HepG2 (cell line): ENCODE data around the gene TULP4. TPM values are rescaled to one million over a fixed set of nuclear protein-coding genes. Genes with fewer than 3 reads are reported as not detected.
A peak's percentile ranks its signal among the peaks of the same experiment; 100 is the strongest.

Experiments
- HNF4G ChIP-seq, 2 experiments: sonication (generic) in 1 of 2; formaldehyde crosslinking in 1 of 2; IDR thresholded peaks; 2 replicates each; pipeline versions ENCODE4 v1.4.0 to v1.6.1; 2011 to 2020; ENCODE audit warnings: borderline replicate concordance in 2 of 2, low read depth in 2 of 2, mild to moderate bottlenecking in 2 of 2, low read length in 1 of 2, missing genetic modification reagents in 1 of 2, moderate library complexity in 1 of 2
- IRF2 ChIP-seq: IDR thresholded peaks from 2 replicates; pipeline ENCODE4 v1.6.1; 2018; ENCODE audit warnings: missing genetic modification reagents, missing compliant biosample characterization
- JUNB ChIP-seq: sonication (generic); formaldehyde crosslinking; IDR thresholded peaks from 2 replicates; pipeline ENCODE4 v1.8.0; 2022; ENCODE audit warnings: missing genetic modification reagents, mild to moderate bottlenecking, borderline replicate concordance
- KAT8 ChIP-seq: IDR thresholded peaks from 2 replicates; pipeline ENCODE4 v1.6.1; 2016; ENCODE audit warnings: missing genetic modification reagents, missing compliant biosample characterization
- KDM5B ChIP-seq: sonication (generic); formaldehyde crosslinking; IDR thresholded peaks from 2 replicates; pipeline ENCODE4 v1.4.0; 2020; ENCODE audit warnings: missing genetic modification reagents, mild to moderate bottlenecking, borderline replicate concordance
- NFATC3 ChIP-seq: sonication (generic); formaldehyde crosslinking; IDR thresholded peaks from 2 replicates; pipeline ENCODE4 v1.5.1; 2020; ENCODE audit warnings: mild to moderate bottlenecking, missing genetic modification reagents
- NFIB ChIP-seq: sonication (generic); formaldehyde crosslinking; IDR thresholded peaks from 2 replicates; pipeline ENCODE4 v1.9.0; 2021; ENCODE audit warnings: missing genetic modification reagents, mild to moderate bottlenecking, borderline replicate concordance
- ZBTB40 ChIP-seq, 2 experiments: fragments of 450-650 bp in 1 of 2; sonication (generic) in 1 of 2; formaldehyde crosslinking in 1 of 2; IDR thresholded peaks; 2 replicates each; pipeline versions ENCODE4 v1.6.1 to v1.8.0; 2016 to 2022; ENCODE audit warnings: antibody characterized with exemption in 1 of 2, mild to moderate bottlenecking in 1 of 2, missing genetic modification reagents in 1 of 2
- ZNF337 ChIP-seq: sonication (generic); formaldehyde crosslinking; IDR thresholded peaks from 2 replicates; pipeline ENCODE4 v1.5.1; 2020; ENCODE audit warnings: missing genetic modification reagents, low read depth, mild to moderate bottlenecking, borderline replicate concordance
- ZNF614 ChIP-seq: IDR thresholded peaks from 2 replicates; pipeline ENCODE4 v1.6.1; 2018; ENCODE audit warnings: missing biosample characterization, missing genetic modification reagents, inconsistent platforms, borderline replicate concordance
- ZNF619 ChIP-seq: sonication (generic); formaldehyde crosslinking; IDR thresholded peaks from 2 replicates; pipeline ENCODE4 v1.4.0; 2020; ENCODE audit warnings: mild to moderate bottlenecking, missing genetic modification reagents
- ZNF652 ChIP-seq: IDR thresholded peaks from 2 replicates; pipeline ENCODE4 v1.6.1; 2016; ENCODE audit warnings: low read depth, borderline replicate concordance
- ZNF850 ChIP-seq: sonication (generic); formaldehyde crosslinking; conservative IDR thresholded peaks from 2 replicates; pipeline ENCODE4 v1.9.0; 2021; ENCODE audit warnings: mild to moderate bottlenecking, missing genetic modification reagents
- polyA plus RNA-seq, 8 experiments: library from polyadenylated mRNA; depleted of rRNA in 3 of 8; stranded (reverse) in 7 of 8; unstranded in 1 of 8; fragments of >200 nt; fragmentation: Illumina TruSeq in 4 of 8; extraction: Trizol in 4 of 8; gene quantifications; 2 replicates each; pipeline versions ENCODE4 v1.2.1 to v1.2.3, GENCODE V29; 2011 to 2016; ENCODE audit warnings: low read depth in 4 of 8, missing spikeins in 1 of 8, mixed read lengths in 1 of 8; ENCODE audit not compliant: insufficient read depth in 1 of 8
- total RNA-seq, 5 experiments: library from RNA; depleted of rRNA; stranded (reverse); fragments of >200 nt; fragmentation: Illumina TruSeq; extraction: Trizol; gene quantifications; 2 replicates each; pipeline ENCODE4 v1.2.3, GENCODE V29; 2016; ENCODE audit warnings: low read depth in 1 of 5

The TULP4 gene
- total and polyA plus RNA-seq, 2 of the 13 experiments (the other 11 are each of a cell fraction or from before 2014, with no cell fraction given): 21.1 to 122 TPM

- TF ChIP-seq ZBTB40 (IDR thresholded peaks at IDR 0.05) (no peak), ZBTB40 (CRISPR knock-in tag; IDR thresholded peaks at IDR 0.05) (peak; percentile 88), ZNF850 (CRISPR knock-in tag) (0 out of 2 replicates have a peak, but pooled peaks have one; percentile 35), JUNB (CRISPR knock-in tag) (peak; percentile 80; the same call in 1 of the 2 replicates), ZNF652 (CRISPR knock-in tag) (peak; percentile 62; the same call in 1 of the 2 replicates), NFIB (CRISPR knock-in tag) (no peak), ZNF337 (CRISPR knock-in tag) (peak; percentile 83; the same call in 1 of the 2 replicates), ZNF619 (CRISPR knock-in tag) (no peak), KAT8 (peak; percentile 92), NFATC3 (CRISPR knock-in tag) (0 out of 2 replicates have a peak, but pooled peaks have one; percentile 52), HNF4G (IDR thresholded peaks at IDR 0.05; ENCODE audit: borderline replicate concordance, low read depth, low read length) (peak; percentile 89; the same call in 1 of the 2 replicates), HNF4G (CRISPR knock-in tag; IDR thresholded peaks at IDR 0.05; ENCODE audit: borderline replicate concordance, low read depth) (peak; percentile 76; the same call in 1 of the 2 replicates), ZNF614 (CRISPR knock-in tag) (peak; percentile 93), IRF2 (CRISPR knock-in tag) (peak; percentile 93), KDM5B (CRISPR knock-in tag) (peak; percentile 98)
Measured at GRCh38 chr6:158536084-158536890, 224.0 kb downstream of the TULP4 start (continued).
